IPS-15b (cell line): ENCODE data around the gene SIRT2.
A peak's percentile ranks its signal among the peaks of the same experiment; 100 is the strongest.
"Not testable (repeated sequence)": the region's sequence is repeated elsewhere in the genome, so short reads cannot be mapped to it uniquely, and the experiment has no call there.

ENCODE experiments used
- H3K27me3 ChIP-seq: one replicate; pipeline ENCODE4 v1.6.1; 2013; ENCODE audit warnings: low read length; ENCODE audit not compliant: control insufficient read depth, insufficient read depth
- H3K36me3 ChIP-seq: one replicate; pipeline ENCODE4 v1.6.1; 2013; ENCODE audit warnings: low read length; ENCODE audit not compliant: control insufficient read depth, insufficient read depth
- H3K4me1 ChIP-seq: one replicate; pipeline ENCODE4 v1.6.1; 2013; ENCODE audit warnings: mild to moderate bottlenecking, low read length; ENCODE audit not compliant: control insufficient read depth, insufficient read depth
- H3K4me3 ChIP-seq: one replicate; pipeline ENCODE4 v1.5.1; 2013; ENCODE audit warnings: low read depth, low read length
- H3K9ac ChIP-seq: one replicate; pipeline ENCODE4 v1.6.1; 2013; ENCODE audit warnings: low read depth, mild to moderate bottlenecking, low read length
- H3K9me3 ChIP-seq: one replicate; pipeline ENCODE4 v1.6.1; 2013; ENCODE audit warnings: mild to moderate bottlenecking, low read length; ENCODE audit not compliant: control insufficient read depth, insufficient read depth

SIRT2 gene

DNA sequence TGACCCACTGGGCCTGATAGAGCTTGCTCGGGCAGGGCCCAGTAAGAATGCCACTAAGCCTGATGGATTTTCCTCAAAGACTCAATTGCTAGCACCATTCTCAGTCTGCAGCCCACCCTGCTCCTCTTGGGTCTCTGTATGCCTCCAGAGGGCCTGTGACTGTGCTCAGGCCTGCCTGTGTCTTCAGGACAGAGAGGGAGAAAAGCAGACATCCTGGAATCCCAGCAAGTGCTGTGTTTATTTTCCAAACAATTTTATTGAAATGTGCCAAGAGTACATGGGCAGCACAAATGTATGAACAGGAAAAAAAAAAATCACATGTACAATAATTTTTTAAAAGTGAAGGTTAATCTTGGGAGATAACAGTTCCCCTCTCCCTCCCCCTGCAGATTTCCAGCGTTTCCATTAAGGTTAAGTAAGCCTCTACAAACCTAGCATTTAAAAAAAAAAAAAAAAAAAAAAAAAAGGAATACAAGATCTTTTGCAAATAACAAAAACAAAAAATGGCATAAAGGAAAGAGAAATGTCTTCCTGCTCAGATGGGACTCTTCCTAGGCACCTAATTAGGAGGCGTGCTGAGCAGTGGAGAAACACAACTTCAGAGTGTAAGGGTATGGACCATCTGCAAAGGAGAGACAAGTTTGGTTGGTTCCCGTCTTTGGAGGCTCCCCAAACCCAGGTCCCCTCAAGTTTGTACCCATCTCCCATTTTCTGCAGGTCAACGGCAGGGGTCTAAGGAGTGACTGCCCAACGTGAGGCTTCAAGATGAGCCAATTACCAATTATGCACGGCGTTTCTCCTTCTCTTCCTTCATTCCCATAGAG lies 63.0 kb downstream of the SIRT2 start:
- peaks cover 2% of the 10 kb centered on the region for H3K4me1 ChIP-seq
- H3K4me3 ChIP-seq = no peak overlapping the region

DNA sequence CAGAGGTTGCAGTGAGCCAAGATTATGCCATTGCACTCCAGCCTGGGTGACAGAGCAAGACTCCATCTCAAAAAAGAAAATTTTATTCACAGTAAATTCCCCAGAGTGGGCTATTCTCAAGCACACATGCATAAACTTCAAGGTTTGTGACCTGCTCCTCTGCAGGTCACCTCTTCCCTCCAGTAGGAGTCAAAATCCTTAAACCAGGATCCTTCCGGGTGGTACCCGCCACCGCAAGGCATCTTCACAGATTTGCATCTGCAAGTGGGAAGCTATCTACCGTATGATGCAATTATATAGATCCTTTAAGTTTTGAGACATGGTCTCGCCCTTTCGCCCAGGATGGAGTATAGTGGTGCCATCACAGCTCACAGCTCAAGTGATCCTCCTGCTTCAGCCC lies 64.8 kb downstream of the SIRT2 start:
- Histone ChIP-seq H3K27me3 (no peaks in the 10 kb centered on the region), H3K36me3 (peaks cover 35% of the 10 kb centered on the region), H3K9ac (no peak overlapping the region), H3K4me1 (peaks cover 2% of the 10 kb centered on the region), H3K4me3 (no peak overlapping the region), H3K9me3 (no peaks in the 10 kb centered on the region)

More for the DNA sequence above, 63.0 kb downstream of the SIRT2 start:
- H3K27me3 ChIP-seq = no peaks in the 10 kb centered on the region
- peaks cover 52% of the 10 kb centered on the region for H3K36me3 ChIP-seq
- H3K9ac ChIP-seq = no peak overlapping the region
- H3K9me3 ChIP-seq = no peaks in the 10 kb centered on the region

DNA sequence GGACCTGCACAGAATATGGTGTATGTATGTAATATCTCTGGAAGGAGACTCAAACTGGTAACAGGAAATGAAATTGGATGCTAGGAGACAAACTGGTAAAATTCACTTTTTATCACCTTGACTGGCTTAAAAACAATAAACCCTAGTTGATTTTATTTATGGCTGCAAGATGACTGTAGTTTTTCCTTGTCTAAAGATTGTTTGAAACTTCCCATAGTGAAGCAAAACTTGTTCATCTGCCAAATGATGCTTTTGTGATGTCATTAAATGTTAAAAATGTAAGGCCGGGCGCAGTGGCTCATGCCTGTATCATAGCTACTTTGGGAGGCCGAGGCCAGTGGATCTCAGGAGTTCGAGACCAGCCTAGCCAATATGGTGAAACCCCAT lies 65.3 kb downstream of the SIRT2 start:
- H3K9ac ChIP-seq = no peak overlapping the region
- no peaks in the 10 kb centered on the region for H3K27me3 ChIP-seq
- peaks cover 2% of the 10 kb centered on the region for H3K4me1 ChIP-seq
- peaks cover 31% of the 10 kb centered on the region for H3K36me3 ChIP-seq
- no peak overlapping the region for H3K4me3 ChIP-seq
- no peaks in the 10 kb centered on the region for H3K9me3 ChIP-seq

DNA sequence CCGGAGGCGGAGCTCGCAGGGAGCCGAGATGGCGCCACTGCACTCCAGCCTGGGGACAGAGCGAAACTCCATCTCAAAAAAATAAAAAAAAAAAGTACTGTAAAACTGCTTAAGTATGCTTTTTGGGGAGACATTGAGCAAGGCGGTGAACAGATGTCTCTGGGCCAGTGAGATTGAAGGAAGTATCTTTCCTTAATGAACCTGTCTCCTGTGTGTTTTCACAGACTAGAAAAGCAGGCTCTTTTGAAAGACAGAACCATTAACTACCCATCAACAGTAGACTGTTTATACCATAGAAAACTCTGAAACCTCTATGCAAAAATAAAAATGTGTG lies 66.4 kb downstream of the SIRT2 start:
- Histone ChIP-seq H3K9ac (no peak overlapping the region), H3K9me3 (no peaks in the 10 kb centered on the region), H3K27me3 (no peaks in the 10 kb centered on the region), H3K4me3 (no peak overlapping the region), H3K36me3 (peaks cover 25% of the 10 kb centered on the region), H3K4me1 (peaks cover 2% of the 10 kb centered on the region)

DNA sequence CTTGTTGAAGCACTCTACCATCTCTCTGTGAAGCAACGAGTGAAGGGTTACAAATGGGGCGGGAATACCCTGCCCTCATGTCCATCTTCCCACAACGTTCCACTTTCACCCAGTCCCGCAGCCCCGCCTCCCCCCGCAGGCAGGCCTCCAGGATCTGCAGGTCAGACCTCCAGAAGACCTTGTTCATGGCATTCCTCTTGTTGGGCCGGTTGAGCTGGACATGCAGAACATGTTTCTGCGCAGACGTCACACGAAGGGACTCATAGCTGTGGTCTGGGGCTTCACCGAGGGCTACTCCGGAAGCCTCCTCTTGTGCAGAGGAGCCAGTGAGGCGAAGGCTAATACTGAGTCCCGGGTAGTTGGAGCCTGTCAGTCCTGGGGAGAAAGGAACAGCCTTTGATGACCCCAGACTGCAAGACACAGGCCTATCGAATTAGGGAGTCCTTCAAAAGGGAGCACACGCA lies 68.2 kb downstream of the SIRT2 start:
- H3K9me3 ChIP-seq = no peaks in the 10 kb centered on the region
- peak overlapping the region; percentile 93 for H3K9ac ChIP-seq
- H3K4me3 ChIP-seq = peak overlapping the region; percentile 93
- H3K27me3 ChIP-seq = no peaks in the 10 kb centered on the region
- H3K4me1 ChIP-seq = peaks cover 2% of the 10 kb centered on the region
- peaks cover 16% of the 10 kb centered on the region for H3K36me3 ChIP-seq

DNA sequence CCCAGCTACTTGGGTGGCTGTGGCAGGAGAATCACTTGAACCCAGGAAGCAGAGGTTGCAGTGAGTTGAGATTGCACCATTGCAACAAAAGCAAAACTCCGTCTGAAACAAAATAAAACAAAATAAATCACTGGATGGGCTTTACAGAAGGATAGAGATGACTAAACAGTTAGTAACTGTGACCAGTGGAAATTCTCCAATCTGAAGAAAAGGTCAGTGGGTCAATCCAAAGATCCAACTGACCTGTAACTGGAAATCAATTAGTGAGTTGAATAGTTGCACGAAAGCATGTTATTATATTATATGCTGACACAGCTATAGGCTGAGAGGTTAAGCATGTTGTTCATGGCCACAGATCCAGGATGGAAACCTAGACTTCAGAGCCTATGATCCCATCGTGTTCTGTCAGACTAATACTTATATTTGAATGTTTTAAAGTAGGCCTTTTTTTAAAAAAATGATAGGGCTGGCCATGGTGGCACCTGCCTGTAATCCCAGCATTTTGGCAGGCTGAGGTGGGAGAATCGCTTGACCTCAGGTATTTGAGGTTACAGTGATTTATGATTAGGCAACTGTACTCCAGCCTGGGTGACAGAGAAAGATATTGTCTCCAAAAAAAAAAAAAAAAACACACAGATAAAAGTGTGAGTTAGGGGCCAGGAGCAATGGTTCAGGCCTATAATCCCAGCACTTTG lies 69.2 kb downstream of the SIRT2 start:
- Histone ChIP-seq H3K27me3 (no peaks in the 10 kb centered on the region), H3K36me3 (peaks cover 11% of the 10 kb centered on the region), H3K4me1 (peaks cover 2% of the 10 kb centered on the region), H3K9ac (no peak overlapping the region), H3K4me3 (no peak overlapping the region), H3K9me3 (no peaks in the 10 kb centered on the region)

DNA sequence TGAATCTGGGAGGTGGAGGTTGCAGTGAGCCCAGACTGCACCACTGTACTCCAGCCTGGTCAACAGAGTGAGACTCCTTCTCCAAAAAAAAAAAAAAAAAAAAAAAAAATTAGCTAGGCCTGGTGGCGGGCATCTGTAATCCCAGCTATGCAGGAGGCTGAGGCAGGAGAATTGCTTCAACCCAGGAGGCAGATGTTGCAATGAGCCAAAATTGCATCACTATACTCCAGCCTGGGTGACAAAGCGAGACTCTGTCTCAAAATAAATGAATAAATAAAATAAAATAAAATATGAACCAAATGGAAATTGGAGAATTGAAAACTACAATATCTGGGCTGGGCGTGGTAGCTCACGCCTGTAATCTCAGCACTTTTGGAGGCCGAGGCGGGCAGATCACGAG lies 70.2 kb downstream of the SIRT2 start:
- not testable (repeated sequence) for H3K9ac ChIP-seq, H3K4me3 ChIP-seq, H3K9me3 ChIP-seq, H3K4me1 ChIP-seq, H3K27me3 ChIP-seq
- peaks cover 11% of the 10 kb centered on the region for H3K36me3 ChIP-seq
